Measurements from ENCODE around the gene ST3GAL2. TPM values are rescaled to one million over a fixed set of nuclear protein-coding genes. Genes with fewer than 3 reads are reported as not detected.

The ST3GAL2 gene
- total and polyA plus RNA-seq, 9 of the 15 experiments (the other 6 are each of a cell fraction or from before 2014, with no cell fraction given): 1.5 to 108 (median 34.3) TPM

- ATAC-seq (no peak), FAIRE-seq (no peak), DNase-seq (ENCODE audit: extremely low read depth in 1 of 4, low spot score in 3 of 4) (no peak)
- WGBS (ENCODE audit: insufficient coverage, low coverage, missing lambda C conversion rate): 86% methylated on average over 20 of the region's 22 CpGs
- TF ChIP-seq CTBP1 (IDR thresholded peaks at IDR 0.05; ENCODE audit: borderline replicate concordance) (no peak), HMBOX1 (IDR thresholded peaks at IDR 0.05) (no peak), SPI1 (IDR thresholded peaks at IDR 0.05; ENCODE audit: borderline replicate concordance, low read depth, low read length) (no peak), RBFOX2 (IDR thresholded peaks at IDR 0.05; ENCODE audit: low read depth, low read length) (peak; percentile 28; the same call in 1 of the 2 replicates), POLR2G (IDR thresholded peaks at IDR 0.05; ENCODE audit: low read depth, low read length) (peak; percentile 56; the same call in 1 of the 2 replicates), FOXA1 (IDR thresholded peaks at IDR 0.05; ENCODE audit: borderline replicate concordance) (no peak)
- H3K9me3 ChIP-seq (replicated peaks; ENCODE audit: control insufficient read depth, insufficient read depth, low read depth, low read length): no peaks in the 10 kb centered on the region
- H3K36me3 ChIP-seq (ENCODE audit: control insufficient read depth, insufficient read depth, low read length): peaks cover 32% of the 10 kb centered on the region; the same call in 1 of the 3 replicates
- H2AFZ ChIP-seq (ENCODE audit: low read depth, low read length): no peak overlapping the region
- no peak overlapping the region for H3K4me3 ChIP-seq
- no peak overlapping the region for H3K27ac ChIP-seq (ENCODE audit: extremely low read depth, low read depth, low read length)
- BruUV-seq (replicated peaks): no TSS peak
- H3K79me2 ChIP-seq (ENCODE audit: control insufficient read depth, insufficient read depth, low read length): no peaks in the 10 kb centered on the region
- peaks cover 3% of the 10 kb centered on the region; the same call in 1 of the 2 replicates for H4K20me1 ChIP-seq (replicated peaks; ENCODE audit: control insufficient read depth, insufficient read depth, low read length)
- intact Hi-C loops (cut with micrococcal nuclease) (no loop called here), in situ Hi-C loops (cut with MboI) (no loop called here)
- H3K4me2 ChIP-seq (ENCODE audit: insufficient read depth, low read length): no peak overlapping the region
- H3K9ac ChIP-seq (ENCODE audit: insufficient read depth in 1 of 2, low read depth in 2 of 2, low read length in 2 of 2): no peak overlapping the region; a peak in 1 of 4 replicates
- peaks cover 0 to 41% of the 10 kb centered on the region in 2 experiments; a peak in 3 of 5 replicates for H3K4me1 ChIP-seq (replicated peaks in 1 of 2; ENCODE audit: control insufficient read depth in 2 of 2, insufficient read depth in 2 of 2, low read length in 2 of 2)
- POLR2A ChIA-PET: interaction anchor here (0.5 to 0.7 kb wide), 3 partner anchors 8 to 83 kb away, joined by 3 read pairs; no protein-coding TSS in a partner anchor
- CTCF ChIA-PET (ENCODE audit: low intra/inter-chr PET ratio): no interaction called here
- H3K27me3 ChIP-seq (ENCODE audit: control insufficient read depth in 2 of 2, insufficient read depth in 2 of 2, low read length in 2 of 2): no peaks in the 10 kb centered on the region
- H3K9me1 ChIP-seq (ENCODE audit: control insufficient read depth, insufficient read depth, low read length): no peaks in the 10 kb centered on the region
Measured at GRCh38 chr16:70474320-70475053, 35.6 kb upstream of the ST3GAL2 start.

All from K562 (cell line).